SIG-M5 (cell line): Measurements from ENCODE around the gene PYGO1.
"Not testable (repeated sequence)": the region's sequence is repeated elsewhere in the genome, so short reads cannot be mapped to it uniquely, and the experiment has no call there.

Experiments
- DNase-seq: peaks from one replicate; lab custom pipeline; 2025; lab: John Stamatoyannopoulos, UW

Gene PYGO1, protein sequence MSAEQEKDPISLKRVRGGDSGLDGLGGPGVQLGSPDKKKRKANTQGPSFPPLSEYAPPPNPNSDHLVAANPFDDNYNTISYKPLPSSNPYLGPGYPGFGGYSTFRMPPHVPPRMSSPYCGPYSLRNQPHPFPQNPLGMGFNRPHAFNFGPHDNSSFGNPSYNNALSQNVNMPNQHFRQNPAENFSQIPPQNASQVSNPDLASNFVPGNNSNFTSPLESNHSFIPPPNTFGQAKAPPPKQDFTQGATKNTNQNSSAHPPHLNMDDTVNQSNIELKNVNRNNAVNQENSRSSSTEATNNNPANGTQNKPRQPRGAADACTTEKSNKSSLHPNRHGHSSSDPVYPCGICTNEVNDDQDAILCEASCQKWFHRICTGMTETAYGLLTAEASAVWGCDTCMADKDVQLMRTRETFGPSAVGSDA

DNA sequence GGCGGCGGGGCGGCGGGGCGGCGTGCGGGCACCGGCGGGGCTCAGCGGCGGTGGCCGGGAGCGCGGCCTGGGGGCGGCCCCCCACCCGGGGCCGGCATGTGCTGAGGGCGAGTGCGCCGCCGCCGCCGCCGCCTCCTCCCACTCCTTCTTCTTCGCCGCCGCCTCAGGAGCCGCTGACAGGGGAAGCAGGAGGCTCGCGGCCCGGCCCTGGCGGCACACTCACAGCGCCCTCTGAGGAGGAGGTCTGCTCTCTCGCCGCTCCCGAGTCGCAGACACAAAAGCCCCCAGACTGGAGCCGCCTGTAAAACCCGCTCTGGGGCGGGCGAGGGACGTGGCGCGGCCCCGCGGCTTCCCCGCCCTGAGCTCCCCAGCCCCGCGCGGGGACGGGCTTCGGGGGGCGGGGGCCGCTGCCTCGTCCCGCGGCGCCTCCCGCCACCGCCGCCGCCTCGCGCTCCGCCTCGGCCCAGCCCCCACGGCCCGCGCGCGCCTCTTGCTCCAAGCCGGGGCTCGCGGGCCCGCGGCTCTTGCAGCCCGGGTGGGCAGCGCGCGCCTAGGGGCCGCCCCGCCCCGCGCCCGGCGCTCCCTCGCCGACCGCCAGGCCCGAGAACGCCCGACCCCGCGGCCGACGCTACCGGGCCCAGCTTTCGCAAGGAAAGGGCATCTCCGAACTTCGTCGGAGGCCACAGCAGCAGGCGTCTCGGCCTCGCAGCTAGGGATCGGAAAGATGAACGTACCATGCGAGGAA is at the start of gene PYGO1:
Gene PYGO1, minus strand, starts transcription at position 276 of the 745 bp plus-strand sequence. CDS start 462 bp downstream, outside the sequence.
- DNase-seq: no peak

DNA sequence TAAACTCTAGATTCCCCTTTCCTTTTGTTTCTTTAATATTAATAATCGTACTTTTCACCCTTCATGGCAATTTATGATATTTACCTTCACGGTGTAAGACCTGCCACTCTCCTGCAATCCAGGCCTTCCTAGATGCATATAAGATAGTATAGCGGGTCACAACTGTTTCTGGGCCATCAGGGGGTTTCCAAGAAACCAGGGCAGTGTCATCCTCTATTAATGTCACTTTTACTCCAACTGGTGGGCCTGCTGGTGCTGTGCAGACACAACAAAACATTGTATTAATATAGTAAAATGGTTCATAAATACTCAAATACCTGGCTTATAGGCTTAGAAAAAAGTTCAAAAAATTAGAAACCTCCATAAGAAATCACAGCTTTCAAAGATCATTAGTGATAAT is 48.9 kb upstream of the PYGO1 start:
- DNase-seq: no peak

DNA sequence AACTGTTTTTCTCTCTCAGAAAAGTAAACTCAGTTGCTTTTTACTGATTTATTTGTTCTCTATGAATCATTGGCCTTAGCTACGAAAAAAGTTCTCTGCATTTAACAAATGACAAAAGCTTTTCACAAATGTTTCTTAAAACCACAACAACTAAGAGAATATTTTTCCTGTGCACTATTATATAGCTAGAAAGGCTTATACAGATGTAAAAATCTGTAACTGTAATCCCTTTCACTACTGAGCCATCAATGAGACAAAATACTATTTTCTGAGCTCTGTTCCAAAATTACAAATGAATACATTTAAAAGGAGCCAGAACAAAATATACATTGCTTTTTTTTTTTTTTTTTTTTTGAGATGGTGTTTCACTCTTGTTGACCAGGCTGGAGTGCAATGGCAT is 45.6 kb upstream of the PYGO1 start:
- no peak for DNase-seq

DNA sequence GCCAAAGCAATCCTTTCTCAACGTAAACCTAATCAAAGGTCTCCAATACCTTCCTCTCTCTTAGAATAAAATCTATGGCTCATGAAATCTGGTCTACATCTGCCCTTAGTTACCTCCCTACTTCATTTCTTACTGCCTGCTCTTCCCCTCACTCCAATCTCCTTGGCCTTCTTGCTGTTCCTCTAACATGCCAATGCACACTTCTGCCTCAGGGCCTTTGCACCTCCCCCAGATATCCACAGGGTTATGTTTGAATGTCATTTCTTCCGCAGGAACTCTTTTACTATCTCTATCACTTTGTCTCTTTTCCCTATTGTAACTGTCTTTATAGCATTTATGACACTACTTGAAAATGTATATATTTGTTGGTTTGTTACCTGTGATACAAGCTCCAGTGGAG is 44.3 kb upstream of the PYGO1 start:
- DNase-seq: no peak

DNA sequence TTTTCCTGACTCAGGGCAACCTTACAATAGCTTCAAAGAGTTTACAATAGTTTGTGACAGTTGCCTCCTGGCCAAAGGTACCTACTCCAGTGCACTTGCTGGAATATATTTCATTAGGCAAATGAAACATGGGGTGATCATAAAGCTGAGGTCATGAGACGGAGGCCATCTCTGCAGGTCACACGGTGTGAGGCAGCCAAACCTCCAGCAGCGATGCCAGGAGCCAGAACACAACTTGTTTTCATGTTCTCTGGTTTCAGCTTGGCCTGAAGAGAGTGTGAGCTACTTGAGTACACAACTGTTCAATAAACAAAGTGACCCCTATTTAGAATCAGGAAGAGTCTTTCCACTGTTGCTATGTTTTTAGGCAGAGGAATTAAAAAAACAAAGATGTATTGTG is 42.7 kb upstream of the PYGO1 start:
- no peak for DNase-seq

DNA sequence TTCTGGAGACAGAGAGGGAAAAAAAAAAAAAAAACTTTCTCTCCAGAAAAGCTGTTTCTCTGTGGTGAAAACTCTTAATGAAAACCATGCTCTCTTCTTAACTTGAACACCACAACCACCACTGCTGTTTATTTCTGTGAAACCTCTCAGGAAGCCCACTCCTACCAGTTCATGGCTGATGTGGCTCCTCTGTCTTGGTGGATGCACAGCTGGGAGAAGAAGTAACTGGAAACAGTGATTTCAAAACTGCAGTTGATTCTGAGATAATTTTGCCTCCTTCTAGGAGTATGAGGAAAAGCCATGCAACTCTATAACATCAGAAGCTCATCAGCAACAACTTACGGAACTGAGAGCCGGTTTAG is 40.2 kb upstream of the PYGO1 start:
- no peak for DNase-seq

DNA sequence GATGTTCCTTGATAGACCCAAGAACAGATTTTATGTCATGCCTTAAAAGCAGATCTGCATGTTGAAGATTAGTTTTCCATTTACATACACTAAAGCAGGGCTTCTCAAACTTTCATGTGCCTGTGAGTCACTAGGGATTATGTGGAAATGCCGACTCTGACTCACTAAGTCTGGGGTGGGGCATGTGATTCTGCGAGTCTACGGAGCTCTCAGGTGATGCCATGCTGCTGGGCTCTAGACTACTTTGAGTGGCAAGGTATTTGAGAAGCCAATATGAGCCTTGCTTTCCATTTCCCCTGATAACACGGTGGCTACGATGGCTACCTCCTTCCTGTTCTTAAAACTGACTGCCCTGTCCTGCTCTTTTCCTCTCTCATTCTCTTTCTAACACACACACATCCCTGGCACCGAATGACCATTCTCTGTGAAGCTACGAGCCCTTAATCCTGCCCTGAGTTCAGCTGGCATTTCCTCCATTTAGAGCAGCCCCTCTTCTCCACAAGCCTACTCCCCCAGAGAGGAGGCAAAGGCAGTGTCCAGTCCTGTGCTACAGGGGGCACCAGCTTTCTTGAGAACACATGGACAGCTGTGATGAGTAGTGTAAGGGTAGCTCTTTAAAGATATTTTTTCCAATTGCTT is 39.7 kb upstream of the PYGO1 start:
- DNase-seq: no peak

DNA sequence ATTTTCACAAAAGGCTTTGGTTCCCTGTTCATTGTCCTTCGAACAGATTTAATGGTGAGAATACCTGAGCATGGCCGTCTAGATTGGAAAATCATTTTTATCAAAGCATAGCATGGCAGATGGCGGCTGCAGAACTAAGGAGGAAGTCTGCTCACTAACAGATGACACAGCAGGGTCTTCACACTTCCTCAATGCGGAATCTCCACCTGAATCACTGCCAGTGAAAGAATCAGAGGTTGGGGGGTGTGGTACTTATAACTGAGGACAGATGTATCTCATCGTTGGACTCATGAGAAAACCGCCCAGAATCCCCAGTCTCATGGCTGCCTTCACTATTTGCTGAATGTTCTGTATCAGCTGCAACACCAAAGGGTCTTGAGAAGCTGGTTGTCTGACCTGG is 31.6 kb upstream of the PYGO1 start:
- DNase-seq: no peak

DNA sequence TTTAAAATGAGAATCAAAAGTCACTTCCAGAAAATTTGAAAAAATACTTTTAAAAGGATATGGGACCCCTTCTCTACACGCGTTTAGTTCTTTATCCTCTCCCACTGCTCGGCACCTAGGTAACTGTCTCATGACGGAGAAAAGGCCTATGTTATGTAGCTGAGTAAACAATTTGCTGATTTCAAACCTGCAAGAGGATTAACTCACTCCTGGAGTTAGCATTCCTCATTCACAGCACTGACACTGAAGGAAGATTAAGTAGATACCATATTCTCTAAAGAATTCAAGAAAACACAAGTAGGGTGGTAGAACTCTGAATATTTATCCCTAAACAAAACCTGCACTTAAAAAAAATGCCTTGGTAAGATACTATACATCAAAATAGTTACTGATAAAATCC is 30.2 kb upstream of the PYGO1 start:
- no peak for DNase-seq

DNA sequence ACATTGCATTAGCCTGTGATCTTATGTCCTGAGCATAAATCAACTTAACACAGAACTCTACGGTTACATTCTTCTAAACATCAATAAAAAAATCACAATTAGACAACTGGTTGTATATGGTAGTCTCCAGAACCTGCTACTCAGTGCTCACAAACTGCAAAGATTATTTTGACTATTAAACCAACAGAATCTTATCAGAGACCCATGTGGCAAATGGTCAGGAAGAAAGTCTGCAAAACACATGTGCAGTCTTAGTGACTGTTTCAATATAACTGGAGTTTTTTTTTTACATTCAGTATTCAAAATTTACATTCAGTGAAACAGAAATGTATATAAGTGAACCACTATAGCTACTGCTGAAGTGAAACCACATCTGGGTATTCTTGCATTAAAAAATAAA is 27.3 kb upstream of the PYGO1 start:
- DNase-seq: no peak

DNA sequence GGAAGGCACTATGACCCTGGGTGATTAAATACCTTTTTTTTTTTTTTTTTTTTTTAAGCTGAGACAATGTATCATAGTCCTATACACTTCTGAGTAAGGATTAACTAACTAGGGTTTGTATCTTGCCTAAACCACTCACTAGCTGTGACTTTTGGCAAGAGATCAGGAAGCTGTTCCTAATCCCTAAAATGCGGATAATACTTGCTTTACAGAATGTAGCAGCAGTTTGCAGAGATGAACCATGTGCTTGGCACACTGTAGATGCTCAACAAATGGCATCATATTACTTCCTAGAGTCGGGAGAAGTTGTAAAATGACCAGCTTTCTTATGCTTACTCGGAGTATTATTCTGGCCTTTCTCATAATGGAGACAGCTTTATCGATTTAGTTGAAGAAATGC is 25.6 kb upstream of the PYGO1 start:
- DNase-seq: no peak

DNA sequence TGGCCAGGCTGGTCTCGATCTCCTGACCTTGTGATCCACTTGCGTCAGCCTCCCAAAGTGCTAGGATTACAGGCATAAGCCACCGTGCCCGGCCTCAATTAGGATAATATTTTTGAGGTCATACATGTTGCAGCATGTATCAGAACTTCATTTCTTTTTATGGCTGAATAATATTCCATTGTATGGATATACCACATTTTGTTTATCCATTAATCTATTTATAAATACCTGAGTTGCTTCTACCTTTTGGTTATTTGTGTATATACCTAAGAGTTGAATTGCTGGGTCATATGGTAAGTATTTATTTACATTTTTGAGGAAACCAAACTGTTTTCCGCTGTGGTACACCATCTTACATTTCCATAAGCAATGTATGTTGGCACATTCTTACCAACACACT is 18.1 kb upstream of the PYGO1 start:
- DNase-seq: no peak

DNA sequence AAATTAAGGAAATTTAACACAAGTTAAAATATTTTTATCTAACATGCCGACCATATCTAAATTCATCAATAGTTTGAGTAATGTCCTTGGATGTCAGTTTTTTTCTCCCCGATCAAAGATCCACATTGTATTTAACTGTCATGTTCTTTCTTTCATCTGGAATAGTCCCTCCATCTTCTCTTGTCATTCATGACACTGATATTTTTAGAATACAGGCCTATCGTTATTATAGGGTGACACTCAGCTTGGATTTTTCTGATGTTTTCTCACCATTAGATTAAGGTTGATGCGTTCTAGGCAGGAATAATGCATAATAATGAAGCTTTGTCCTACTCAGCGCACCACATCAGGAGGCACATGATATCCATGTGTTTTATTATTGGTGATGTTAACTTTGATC is 13.2 kb upstream of the PYGO1 start:
- DNase-seq: no peak

DNA sequence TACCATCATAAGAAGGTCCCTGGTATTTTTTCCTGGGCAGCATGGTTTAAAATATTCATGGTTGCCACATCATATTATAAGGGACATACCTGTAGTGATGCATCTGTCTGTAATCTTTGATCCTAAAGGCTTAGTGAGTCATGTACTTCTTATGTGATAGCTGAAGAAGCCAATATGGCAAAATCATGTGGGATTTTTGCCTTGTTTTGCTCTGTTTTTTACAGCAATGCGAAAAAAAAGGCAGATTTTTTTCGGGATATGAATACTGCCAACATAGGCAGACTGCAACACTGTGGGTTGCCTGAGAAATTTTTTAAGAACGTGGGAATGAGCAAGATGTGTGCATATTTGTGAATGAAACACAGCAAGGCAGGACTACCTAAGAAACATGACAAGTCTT is 11.3 kb upstream of the PYGO1 start:
- no peak for DNase-seq

DNA sequence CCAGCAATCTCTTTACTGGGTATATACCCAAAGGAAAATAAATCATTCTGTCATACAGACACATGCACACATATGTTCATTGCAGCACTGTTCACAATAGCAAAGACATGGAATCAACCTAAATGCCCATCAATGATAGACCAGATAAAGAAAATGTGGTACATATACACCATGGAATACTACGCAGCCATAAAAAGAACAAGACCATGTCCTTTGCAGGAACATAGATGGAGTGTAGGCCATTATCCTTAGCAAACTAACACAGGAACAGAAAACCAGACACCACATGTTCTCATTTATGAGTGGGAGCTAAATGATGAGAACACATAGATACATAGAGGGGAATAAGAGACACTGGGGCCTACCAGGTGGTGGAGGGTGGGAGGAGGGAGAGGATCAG is 4.9 kb upstream of the PYGO1 start:
- not testable (repeated sequence) for DNase-seq

DNA sequence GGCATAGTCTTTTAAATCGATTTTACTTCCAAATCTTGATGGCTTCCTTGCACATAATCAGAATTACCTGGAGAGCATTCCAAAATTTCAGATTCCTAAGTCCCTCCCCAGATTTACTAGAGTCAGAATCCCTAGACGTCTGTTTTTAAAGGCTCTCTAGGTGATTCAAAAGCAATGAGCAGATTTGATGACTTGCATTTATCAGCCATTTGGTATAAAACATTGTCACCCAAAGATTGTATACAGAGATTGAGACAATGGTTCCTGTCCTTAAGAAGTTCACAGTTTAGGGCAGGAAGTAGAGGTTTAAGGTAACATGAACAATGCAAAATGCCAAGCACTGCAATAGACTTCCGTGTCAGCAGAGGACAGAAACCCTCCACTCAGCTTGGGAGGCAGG is 2.6 kb upstream of the PYGO1 start:
- no peak for DNase-seq

DNA sequence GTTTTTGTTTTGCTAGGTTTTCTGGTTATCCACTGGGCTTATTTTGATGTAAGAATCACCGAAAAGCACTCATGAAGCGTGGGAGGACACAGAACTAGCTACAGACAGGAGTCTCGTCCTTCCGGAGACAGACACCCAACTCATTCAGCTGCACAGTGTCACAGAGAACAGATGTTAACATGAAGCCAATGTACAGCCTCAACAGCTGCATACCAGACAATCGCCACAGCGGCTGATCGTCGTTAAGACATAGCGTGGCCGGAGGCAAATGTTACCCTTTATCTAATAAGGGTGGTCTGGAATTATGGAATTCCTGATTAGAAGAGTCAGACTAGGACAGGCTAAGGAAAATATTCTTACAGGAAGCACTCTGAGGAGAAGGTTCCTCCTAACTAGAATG is 1.1 kb upstream of the PYGO1 start:
- DNase-seq: no peak

DNA sequence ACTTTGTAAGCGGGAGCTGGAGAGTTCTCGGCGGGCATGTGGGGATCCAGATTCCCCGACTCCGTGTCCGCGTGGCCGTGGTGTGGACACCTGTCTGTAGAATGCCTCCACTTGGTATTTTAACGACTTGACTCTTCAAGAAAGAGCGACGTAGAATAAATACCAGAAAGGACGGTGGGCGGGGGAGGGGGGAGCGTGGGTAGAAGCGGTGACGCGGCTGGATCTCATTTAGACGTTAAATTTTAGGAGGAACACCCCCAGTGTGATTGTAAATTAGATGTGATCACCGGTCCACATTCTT is 620 bp upstream of the PYGO1 start:
- no peak for DNase-seq

DNA sequence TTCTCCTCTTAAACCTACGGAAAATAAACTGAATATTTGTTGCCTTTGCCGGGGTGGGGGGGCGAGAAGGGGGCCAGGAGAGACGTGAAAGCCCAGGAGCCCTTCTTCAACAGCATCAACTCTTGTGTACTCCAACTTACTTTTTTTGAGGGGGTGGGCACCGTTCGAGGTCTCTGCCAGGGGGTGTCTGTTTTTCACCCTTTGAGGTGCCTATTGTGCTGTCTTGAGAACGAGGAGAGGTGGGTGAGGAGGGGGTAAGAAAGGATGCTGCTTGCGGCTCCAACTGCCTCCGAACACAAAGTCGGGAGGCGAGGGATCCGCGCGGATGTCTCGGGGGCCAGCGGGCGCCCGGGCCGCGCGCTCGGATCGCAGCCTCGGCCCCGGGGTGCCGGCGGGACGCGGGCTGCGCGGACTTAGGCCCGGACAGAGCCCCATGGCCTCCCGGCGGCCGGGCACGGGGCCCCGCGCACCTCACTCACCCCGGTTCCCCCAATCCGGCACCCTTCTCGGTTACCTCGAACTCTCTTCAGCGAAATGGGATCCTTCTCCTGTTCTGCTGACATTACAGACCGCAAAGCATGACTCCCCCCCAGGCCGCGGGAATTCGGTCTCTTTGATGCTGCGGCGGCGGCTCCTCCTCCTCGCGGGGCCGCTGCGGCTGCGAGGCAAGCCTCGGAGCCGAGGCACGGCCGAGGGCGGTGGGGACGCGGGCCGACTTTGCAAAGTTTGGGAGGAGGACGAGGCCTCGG is 650 bp downstream of the PYGO1 start:
- no peak for DNase-seq

DNA sequence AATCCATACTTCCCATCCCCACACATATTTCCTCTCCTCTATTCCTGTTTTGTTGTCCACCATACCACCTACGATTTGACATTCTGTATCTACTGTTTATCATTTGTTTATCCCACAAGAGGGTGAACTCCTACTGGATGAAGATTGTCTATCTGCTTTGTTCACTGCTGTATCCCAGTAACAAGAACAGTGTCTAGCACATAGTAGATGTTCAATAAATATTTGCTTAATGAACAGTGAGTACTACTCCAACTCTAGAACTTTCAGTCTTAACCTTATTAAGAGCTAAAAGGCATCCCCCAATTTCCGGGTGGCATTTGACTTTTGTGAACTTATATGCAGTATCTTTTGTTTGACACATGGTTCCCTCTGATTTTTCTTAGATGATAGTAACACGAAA is 1.3 kb downstream of the PYGO1 start:
- DNase-seq: no peak

DNA sequence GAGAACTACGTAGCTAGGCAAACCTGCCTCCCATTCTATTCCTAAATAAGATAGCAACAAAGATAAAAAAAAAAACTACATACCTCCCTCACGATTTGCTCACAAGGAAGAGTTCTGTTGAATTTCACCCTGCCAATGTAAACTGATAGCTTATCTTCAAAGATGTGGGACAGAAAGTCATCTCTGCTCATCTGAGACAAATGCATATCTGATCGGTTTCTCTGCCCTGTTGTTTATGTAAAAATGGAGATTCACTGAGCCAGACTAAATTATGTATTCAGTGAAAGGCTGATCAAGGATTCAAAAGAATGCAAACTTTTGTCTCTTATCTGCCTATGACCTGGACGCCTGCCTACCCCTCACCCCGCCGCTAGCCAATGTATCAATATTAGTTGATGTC is 11.2 kb downstream of the PYGO1 start:
- DNase-seq: no peak

DNA sequence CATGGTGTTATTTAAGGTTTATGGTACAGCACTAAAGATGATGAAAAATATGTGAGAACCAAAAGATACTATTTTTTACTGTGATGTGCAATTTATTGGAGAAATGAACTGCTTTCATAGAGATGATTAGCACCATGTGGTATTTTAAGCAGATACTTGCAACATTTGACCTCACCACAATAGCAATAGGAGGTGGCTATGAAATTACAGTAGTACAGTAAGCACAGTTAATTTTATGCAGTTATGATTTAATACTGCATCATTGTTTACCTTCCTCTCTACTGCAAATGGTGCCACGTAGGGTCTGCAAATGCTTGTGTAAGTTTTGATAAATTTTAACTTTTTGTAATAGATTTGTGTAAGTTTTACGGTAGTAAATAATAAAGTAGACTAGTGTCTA is 14.0 kb downstream of the PYGO1 start:
- no peak for DNase-seq

DNA sequence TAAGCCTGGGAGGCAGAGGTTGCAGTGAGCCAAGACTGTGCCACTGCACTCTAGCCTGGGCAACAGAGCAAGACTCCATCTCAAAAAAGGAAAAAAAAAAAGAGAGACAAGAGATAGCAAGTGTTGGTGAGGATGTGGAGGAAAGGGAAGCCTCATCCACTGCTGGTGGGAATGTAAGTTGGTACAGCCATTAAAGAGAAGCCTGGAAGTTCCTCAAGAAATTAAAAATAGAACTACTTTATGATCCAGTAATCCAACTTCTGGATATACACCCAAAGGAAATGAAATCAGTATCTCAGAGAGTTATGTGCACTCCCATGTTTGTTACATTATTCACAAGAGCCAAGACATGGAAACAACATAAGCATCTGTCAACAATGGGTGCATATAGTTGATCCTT is 14.9 kb downstream of the PYGO1 start:
- no peak for DNase-seq
